Activated gamma-delta T cell (primary cell): ENCODE results near the gene FEZF2.

Source experiments
- DNase-seq: peaks from one replicate; lab custom pipeline; 2025; lab: John Stamatoyannopoulos, UW
- total RNA-seq, 2 donors: gene quantifications; one replicate each; lab custom pipeline; 2026; lab: John Stamatoyannopoulos, UW

Gene FEZF2
- 0 to 0.04 reads per million in 2 donors for total RNA-seq

DNA sequence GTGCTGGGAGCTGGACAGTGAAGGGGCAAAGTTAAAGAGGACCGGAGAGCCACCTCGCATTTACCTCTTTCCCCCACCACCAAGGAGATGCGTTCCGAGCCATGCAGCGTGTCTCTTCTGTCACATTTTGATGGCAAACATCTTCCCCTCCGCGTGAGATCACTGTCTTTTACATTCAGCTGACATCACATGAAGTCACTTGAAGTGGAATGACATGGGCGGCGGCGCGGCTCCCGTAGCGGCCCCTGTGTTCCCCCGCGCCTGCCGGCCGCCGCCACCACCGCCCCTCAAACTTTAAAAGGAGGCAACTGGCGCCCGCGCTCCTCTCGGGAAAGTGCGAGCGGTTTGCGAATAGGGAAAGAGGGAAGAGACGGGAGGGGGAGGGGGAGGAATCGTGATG, at the start of gene FEZF2:
Gene FEZF2 (minus strand): TSS at position 336 of the 400 bp plus-strand sequence. CDS start 682 bp downstream, outside the sequence.
- no peak for DNase-seq

- DNase-seq: no peak
These were observed 47.9 kb upstream of the FEZF2 start for GRCh38 chr3:62421207-62421606.

DNA sequence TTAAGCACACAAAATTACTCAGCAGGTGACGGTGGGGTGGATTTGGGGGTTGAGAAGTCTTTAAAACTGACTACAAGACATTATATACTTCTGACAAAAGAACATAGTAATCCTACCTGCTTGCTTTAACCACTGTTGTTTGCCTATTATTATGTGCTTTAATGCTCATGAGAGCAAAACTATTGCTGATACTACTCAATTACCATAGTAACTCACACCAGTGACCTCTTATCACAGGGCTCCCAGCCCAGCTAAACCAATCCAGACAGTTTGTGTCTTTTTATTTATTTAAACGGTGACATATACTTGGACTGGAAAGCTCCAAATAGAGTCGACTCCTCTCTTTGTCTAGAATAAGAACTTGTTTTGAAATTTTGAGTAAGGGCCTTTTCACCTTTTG, 42.8 kb upstream of the FEZF2 start:
- DNase-seq: no peak

GRCh38 chr3:62415312-62415801, 42.0 kb upstream of the FEZF2 start:
- DNase-seq: no peak

DNA sequence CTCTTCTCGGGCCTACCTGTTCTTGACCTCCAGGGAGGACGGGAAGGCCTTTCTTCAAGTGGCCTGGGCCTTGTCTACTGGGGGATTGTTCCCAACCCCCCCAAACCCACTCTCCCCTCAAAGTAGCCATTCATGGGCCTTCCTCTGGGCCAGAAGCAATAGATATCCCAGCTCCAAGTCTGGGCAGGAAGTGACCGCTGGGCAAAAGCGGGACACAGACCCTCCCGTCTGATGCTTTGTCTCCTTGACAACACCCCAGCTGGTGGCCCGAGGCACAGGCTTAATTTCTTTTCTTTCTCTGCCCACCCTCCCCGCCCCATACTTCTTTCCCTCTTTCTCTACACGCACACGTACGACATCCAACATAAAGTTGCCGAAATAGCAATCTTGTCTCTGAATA, 41.4 kb upstream of the FEZF2 start:
- DNase-seq: no peak

GRCh38 chr3:62413687-62414086, 40.3 kb upstream of the FEZF2 start:
- DNase-seq: no peak

GRCh38 chr3:62406945-62407344, 33.6 kb upstream of the FEZF2 start:
- DNase-seq: no peak

- no peak for DNase-seq
These were observed 32.2 kb upstream of the FEZF2 start for GRCh38 chr3:62405566-62405965.

DNA sequence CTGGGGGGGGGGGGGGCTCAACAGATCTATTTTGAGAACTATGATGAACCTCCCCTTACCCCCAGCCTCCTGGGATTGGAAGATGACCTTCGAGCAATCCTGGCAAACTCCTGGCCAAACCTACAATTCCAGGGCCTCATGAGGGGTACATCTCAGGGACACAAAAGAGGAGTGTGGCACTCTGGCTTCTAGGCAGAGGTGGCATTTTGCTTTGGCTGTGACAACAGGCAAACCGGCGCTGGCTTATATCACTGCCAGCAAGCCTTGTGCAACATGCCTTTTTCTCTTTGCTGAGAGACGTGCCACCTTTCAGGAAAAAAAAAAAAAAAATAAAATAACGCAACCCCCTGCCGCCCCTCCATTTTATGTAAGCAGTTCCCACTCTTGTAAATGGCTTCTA, 31.8 kb upstream of the FEZF2 start:
- no peak for DNase-seq

DNA sequence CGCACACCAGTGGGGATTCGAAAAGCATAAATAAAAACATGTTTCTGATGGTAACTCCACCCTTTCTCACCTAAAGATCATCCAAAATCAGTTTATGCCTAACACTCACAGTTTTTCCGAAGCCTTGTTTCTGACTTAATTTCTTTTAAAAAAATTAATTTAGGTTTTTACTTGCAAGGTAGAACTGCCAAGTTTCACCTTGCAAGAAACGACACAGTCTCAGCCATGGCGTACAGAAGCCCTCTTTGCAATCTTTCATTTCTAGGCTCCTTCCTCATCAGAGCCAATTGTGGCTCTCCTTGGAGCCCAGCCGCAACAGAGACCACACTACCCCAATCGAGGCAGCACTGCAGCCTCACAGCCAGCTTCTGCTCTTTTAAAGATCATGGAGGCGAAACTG, 31.0 kb upstream of the FEZF2 start:
- no peak for DNase-seq

DNA sequence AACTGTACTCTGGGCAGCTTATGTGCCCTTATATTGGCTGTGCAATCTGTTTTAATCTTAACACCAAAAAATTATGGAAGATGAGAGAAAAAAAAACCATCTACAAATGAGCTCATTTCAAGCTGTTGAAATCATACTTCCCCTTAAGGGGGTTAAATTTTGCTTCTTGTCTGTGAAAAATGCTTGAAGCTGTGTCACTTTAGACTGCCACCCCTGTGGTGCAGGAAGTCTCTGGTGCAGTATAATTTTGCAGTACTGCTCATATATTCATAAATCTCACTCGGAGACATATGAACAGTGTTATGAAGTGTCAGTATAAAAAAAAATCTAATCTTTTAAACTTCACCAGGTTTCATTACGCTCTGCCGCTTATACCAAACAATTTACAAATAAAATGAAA, 30.4 kb upstream of the FEZF2 start:
- no peak for DNase-seq

- no peak for DNase-seq
These were observed 19.4 kb upstream of the FEZF2 start for GRCh38 chr3:62392626-62393292.

DNA sequence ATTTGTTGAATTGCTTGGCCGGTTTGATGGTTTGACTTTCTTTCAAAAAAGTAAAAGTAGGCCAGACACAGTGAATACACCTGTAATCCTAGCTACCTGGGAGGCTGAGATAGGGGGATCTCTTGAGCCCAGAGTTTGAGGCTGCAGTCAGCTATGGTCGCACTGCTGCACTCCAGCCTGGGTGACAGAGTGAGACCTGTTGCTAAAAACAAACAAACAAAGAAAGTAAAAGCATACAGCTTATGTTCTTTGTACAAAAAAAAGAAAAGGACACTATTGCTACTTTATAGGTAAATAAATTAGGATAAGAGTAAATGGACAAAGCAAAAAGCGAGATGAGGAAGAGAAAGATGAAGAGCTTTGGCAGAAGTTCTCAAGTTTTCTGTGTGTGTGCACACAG, 13.9 kb upstream of the FEZF2 start:
- no peak for DNase-seq

GRCh38 chr3:62379321-62379798, 6.0 kb upstream of the FEZF2 start:
- no peak for DNase-seq

GRCh38 chr3:62378921-62379320, 5.6 kb upstream of the FEZF2 start:
- no peak for DNase-seq

DNA sequence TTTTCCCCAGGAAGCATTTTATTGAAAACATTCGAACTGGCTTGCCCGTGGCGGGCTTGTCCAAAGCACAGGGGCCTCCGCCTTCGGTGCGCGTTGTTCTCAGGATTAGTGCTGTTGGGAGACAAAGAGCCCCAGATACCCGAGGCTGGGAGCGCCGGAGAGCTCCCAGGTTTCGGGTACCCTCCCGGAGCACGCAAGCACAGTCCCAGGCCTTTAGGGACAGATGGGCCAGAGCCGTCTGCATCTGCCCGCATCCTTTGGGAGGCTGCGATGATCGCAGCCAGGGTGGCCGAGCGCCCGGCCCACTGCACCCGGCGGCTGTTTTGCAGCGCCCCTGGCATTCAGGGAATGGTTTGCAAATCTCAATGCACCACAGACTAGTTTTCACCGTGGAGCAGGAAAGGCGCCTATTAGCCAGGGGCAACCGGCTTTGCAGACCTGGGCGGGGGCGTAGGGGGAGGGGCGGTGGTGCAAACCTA, 5.0 kb upstream of the FEZF2 start:
- no peak for DNase-seq

DNA sequence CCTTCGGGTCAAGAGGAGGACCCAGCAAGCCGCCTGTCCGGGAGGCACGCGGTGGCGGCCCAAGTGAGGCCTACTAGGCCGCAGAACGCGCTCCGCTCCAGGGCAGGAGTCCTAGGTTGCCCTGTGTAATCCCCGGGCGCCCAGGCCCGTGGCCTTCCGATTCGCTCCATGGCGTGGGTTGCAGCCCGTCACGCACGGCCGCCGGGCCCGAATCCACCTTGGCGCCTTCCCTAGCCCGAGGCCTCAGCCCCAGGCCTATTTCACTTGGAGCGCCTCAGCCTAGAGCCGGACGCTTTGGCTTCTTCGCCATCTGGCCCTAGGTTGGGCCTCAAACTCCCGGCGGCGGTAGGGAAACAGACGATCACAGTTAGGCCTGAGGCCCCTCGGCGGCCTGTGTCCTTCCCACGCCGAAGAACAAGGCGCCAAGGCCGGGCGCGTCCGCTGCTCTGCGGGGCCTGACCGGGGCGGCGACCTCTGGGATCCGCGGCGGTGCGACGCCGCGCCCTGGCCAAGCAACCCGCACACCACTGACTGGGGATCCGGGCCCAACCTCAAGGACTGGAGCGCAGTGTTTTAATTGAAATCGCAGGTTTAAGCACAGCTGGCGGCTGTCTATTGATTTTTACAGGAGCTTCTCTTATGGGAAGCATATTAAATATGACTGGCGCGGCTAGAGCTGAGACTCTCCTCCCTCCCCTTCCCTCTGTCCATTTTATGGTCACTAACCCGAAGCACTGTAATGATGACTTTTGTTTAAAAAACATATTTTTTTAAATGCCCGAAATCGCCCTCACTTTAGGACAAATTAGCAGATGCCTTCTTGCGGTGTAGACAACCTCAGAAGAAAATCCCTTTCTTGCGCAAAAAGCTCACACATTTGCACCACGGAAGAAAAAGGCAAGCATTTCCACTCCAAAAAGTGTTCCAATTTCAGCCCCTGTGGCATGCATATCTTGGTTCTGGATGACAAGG, 3.8 kb upstream of the FEZF2 start:
- no peak for DNase-seq

- no peak for DNase-seq
These were observed 3.0 kb upstream of the FEZF2 start for GRCh38 chr3:62376454-62376720.

DNA sequence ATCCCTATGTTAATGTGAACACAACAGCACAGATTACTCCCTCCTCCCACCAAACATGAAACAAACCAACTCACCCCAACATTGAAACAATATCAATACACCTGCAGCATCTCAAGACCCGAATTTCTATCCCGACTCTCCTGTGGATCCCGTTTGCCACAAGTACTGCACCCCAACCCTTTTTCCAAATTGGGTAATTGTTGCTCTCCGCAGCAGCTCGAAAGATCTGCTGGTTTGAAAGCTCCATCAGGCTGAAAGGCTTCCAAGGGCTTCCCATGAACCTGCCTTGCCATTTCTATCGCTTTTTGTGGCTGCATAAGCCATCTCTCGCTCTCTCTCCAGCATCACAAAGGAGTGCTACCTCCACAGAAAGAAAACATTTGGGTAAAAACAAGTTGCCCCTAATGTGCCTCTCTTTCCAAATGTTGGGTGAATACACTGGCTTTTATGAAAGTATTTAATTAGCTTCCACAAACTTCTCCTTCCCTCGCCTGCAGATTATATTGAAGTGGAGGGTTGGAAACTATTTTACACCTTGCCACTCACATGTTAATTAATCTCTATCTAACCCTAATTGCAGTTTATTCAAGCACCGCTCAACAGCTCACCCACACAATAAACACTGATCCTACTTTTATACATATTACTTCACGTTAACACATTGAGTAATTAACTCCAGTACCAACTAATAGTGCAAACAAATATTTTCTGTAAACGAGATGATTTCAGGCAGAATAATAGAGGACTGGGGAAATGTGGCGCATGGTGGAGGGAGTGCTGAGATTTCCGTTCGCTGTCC, 2.5 kb upstream of the FEZF2 start:
- no peak for DNase-seq

DNA sequence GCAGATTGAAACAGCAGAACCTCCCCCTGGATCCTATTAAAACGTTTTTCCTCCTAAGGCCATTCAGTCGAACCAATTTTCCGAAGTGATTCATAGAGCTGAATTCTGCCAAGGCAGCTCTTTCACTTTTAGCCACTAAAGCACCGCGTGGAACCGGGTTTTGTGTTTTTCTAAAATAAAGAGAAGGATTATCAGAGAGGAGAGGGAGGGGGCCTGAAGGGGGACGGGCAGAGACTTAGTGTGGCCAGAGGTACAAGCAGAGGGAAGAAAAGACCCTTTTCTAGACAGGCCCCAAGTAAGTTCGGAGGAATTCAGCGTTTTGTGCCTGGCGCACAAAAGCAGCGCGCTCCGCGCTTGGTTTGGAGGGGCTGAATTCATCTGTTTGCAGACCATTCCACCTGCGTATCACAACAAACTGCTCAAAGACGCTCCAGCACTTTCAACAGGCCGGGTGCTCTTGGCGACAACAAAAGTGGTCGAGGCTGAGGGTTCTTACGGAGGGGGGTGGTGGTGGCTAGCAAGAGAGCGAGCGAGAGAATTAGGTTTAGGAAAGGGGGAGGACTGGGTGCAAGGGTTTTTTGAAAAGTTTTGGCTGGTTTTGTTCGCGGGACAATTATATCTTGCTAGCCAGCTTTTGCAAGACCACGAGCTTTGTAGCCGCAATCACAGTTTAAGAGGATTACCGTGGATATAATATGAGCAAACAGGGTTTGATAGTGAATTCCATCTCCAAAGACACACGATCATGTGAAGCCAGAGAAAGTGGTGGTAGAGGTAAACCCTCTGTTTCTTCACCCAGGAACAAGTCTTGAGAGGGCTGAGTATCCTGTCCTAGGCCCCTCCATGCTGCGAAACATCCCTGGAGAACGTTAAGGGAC, 1.2 kb upstream of the FEZF2 start:
- no peak for DNase-seq

DNA sequence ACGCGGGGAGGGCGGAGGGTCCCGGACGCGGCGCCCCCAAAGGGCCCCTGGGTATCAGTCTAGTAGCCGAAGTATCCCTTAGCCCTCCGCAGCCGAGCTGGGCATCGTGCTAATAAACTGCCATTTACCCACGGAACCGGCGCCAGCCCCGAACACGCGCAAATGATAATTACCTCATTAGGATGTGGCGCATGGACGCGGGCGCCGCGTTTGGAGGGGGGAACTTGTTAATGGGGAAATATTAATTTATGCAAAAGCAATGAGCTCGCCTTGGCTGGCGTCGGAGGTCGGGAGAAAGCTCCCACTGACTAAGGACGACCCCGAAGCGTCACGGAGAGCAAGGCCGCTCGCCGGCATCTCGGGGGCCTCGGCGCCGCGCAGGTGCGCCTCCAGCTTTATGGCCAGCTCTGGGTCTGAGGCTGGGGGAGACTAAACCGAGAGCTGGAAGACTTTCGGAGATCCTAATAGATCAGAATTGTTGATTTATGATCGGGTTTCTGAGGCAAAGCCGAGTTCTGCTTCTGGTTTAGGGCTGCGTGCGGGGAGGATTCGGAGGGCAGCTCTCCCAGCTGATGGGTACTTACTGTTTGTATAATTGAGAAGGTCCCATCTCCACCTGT, 474 bp upstream of the FEZF2 start:
- no peak for DNase-seq
